ENCODE measurements around the gene EIF4A2.

- TF ChIP-seq FOXK2 (IDR thresholded peaks at IDR 0.05): no peak
- TF ChIP-seq SUZ12 (IDR thresholded peaks at IDR 0.05): no peak
- no peak for TF ChIP-seq SP1 (IDR thresholded peaks at IDR 0.05)
- no peak for TF ChIP-seq FOXM1 (IDR thresholded peaks at IDR 0.05; ENCODE audit: borderline replicate concordance)
These were observed 43.1 kb downstream of the EIF4A2 start for GRCh38 chr3:186826410-186826975.

All from HEK293T (cell line).